ENCODE results near the gene HIPK1. TPM values are rescaled to one million over a fixed set of nuclear protein-coding genes. Genes with fewer than 3 reads are reported as not detected.

The HIPK1 gene
- total and polyA plus RNA-seq, 7 donors, result 13.8 to 57.1 (median 47.2) TPM

DNA sequence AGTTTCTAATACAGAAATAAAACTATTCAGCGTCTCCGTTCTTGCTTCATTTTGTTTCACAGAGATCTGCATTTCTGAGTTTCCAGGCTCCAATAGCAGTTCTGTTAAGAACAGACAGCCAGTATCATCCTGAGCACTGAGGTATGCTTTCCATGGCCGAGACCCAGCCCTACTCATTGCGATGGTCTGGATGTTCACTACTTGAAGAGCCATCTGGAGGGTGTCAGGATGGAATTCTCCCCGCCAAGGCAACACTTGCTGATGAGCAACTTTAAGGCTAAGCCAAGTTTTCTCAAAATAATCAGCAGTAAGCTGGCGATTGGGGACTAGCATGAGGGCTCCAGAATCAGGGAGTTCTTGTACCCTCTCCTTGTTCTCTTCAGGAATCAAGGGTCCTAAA lies 34.0 kb upstream of the HIPK1 start:
- Histone ChIP-seq H3K9me3 (no peaks in the 10 kb centered on the region), H3K27me3 (no peaks in the 10 kb centered on the region), H3K4me3 (no peak overlapping the region), H3K36me3 (peaks cover 0 to 60% (median 14%) of the 10 kb centered on the region in 4 donors), H3K4me1 (peaks cover 0 to 11% (median 0%) of the 10 kb centered on the region in 4 donors), H3K27ac (peak overlapping the region in 2 of 4 donors; percentile 1 to 29)
- intact Hi-C loops (cut with DNase I), result no loop called here
- TF ChIP-seq POLR2AphosphoS5 (IDR thresholded peaks at IDR 0.05) (peak in 1 of 4 donors; percentile 38), EP300 (IDR thresholded peaks at IDR 0.05) (no peak)
- 89 to 94% methylated on average over 6 of the region's 6 CpGs for WGBS, 2 donors
- peak; percentile 76 for DNase-seq

GRCh38 chr1:113895961-113896360 lies 33.2 kb upstream of the HIPK1 start:
- intact Hi-C loops (cut with DNase I), result no loop called here
- Histone ChIP-seq H3K4me3 (no peak overlapping the region), H3K27me3 (no peaks in the 10 kb centered on the region), H3K27ac (no peak overlapping the region), H3K9me3 (no peaks in the 10 kb centered on the region), H3K36me3 (peaks cover 0 to 67% (median 15%) of the 10 kb centered on the region in 4 donors), H3K4me1 (peaks cover 0 to 11% (median 0%) of the 10 kb centered on the region in 4 donors)
- TF ChIP-seq POLR2A (IDR thresholded peaks at IDR 0.05) (no peak), POLR2AphosphoS5 (IDR thresholded peaks at IDR 0.05) (no peak), EP300 (IDR thresholded peaks at IDR 0.05) (no peak), CTCF (IDR thresholded peaks at IDR 0.05) (no peak)
- DNase-seq, result no peak
- 91 to 95% methylated on average over 8 of the region's 8 CpGs for WGBS, 2 donors

- Histone ChIP-seq H3K4me3 (no peak overlapping the region), H3K36me3 (peaks cover 0 to 79% (median 15%) of the 10 kb centered on the region in 4 donors), H3K4me1 (peaks cover 0 to 18% (median 3%) of the 10 kb centered on the region in 4 donors), H3K27me3 (no peaks in the 10 kb centered on the region), H3K27ac (peak overlapping the region in 1 of 4 donors; percentile 2), H3K9me3 (no peaks in the 10 kb centered on the region)
- intact Hi-C loops (cut with DNase I), result no loop called here
- DNase-seq, result no peak
- 90 to 98% methylated on average over 1 of the region's 1 CpG for WGBS, 2 donors
- TF ChIP-seq POLR2A (IDR thresholded peaks at IDR 0.05) (no peak), POLR2AphosphoS5 (IDR thresholded peaks at IDR 0.05) (no peak), CTCF (IDR thresholded peaks at IDR 0.05) (no peak), EP300 (IDR thresholded peaks at IDR 0.05) (no peak)
These were observed 30.8 kb upstream of the HIPK1 start for GRCh38 chr1:113898241-113898814.

DNA sequence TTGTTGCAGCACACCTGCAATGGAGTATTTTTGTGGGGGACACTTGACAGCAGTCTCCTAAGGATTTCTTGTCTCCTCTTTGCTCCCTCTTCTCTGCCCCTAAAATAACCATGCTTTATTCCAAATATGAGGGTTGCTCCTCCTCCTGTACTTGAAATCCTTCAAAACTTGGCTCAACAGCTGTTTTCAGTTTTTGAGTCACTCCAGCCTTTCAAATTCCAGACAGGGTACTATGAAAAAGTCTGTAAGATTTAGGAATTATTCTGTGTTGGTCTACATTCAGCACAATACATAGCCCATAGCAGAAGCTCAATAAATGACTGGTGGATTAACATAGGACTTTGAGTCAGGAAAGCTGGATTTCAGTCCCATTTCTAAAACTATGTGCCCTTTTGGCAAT lies 30.0 kb upstream of the HIPK1 start:
- no peak for DNase-seq
- no peak for TF ChIP-seq POLR2AphosphoS5 (IDR thresholded peaks at IDR 0.05)
- TF ChIP-seq POLR2A (IDR thresholded peaks at IDR 0.05), result no peak
- TF ChIP-seq CTCF (IDR thresholded peaks at IDR 0.05), result no peak
- no peak for TF ChIP-seq EP300 (IDR thresholded peaks at IDR 0.05)
- no peaks in the 10 kb centered on the region for H3K9me3 ChIP-seq
- H3K27me3 ChIP-seq, result no peaks in the 10 kb centered on the region
- H3K4me1 ChIP-seq, result peaks cover 0 to 25% (median 10%) of the 10 kb centered on the region in 4 donors
- intact Hi-C loops (cut with DNase I), result no loop called here
- peak overlapping the region in 1 of 4 donors; percentile 2 for H3K27ac ChIP-seq
- H3K36me3 ChIP-seq, result peaks cover 0 to 77% (median 15%) of the 10 kb centered on the region in 4 donors
- no peak overlapping the region for H3K4me3 ChIP-seq

- no peak for TF ChIP-seq POLR2A (IDR thresholded peaks at IDR 0.05)
- TF ChIP-seq EP300 (IDR thresholded peaks at IDR 0.05), result no peak
- no peak for TF ChIP-seq POLR2AphosphoS5 (IDR thresholded peaks at IDR 0.05)
- TF ChIP-seq CTCF (IDR thresholded peaks at IDR 0.05), result no peak
- intact Hi-C loops (cut with DNase I), result loop anchor here (10.0 kb wide), 1 partner anchor 506 kb away; the partner anchor contains the start of gene MAGI3
- 19 to 62% methylated on average over 3 of the region's 3 CpGs for WGBS, 2 donors
- no peak overlapping the region for H3K27ac ChIP-seq
- H3K27me3 ChIP-seq, result no peaks in the 10 kb centered on the region
- no peaks in the 10 kb centered on the region for H3K9me3 ChIP-seq
- DNase-seq, result no peak
- H3K4me1 ChIP-seq, result peaks cover 0 to 27% (median 19%) of the 10 kb centered on the region in 4 donors
- peaks cover 0 to 56% (median 9%) of the 10 kb centered on the region in 4 donors for H3K36me3 ChIP-seq
- no peak overlapping the region for H3K4me3 ChIP-seq
These were observed 27.9 kb upstream of the HIPK1 start for GRCh38 chr1:113901191-113901590.

Measured in sigmoid colon (tissue), 7 donors.